ENCODE measurements around the gene UVSSA.
"Not testable (repeated sequence)": the region's sequence is repeated elsewhere in the genome, so short reads cannot be mapped to it uniquely, and the experiment has no call there.

The UVSSA gene

DNA sequence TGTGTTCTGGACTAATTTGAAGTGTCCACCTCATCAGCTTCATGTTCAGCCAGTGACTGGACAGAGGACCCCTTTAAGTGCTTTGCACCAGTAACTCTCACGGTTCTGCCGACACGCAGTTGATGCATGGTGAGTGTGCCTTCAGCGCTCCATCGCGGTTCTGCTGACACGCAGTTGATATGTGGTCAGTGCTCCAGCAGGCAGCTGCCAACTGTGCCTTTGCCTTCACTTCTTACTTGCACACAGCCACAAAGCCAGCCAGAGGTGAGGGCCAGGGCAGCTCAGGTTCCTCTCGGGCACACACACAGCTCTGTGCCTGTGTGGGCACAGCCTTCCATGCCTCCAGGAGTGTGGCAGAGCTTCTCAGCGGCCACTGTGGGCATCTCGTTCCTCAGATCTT, 46.9 kb downstream of the UVSSA start:
- in situ Hi-C loops (cut with HindIII; ENCODE audit: low sequenced_read_pairs), result no loop called here

DNA sequence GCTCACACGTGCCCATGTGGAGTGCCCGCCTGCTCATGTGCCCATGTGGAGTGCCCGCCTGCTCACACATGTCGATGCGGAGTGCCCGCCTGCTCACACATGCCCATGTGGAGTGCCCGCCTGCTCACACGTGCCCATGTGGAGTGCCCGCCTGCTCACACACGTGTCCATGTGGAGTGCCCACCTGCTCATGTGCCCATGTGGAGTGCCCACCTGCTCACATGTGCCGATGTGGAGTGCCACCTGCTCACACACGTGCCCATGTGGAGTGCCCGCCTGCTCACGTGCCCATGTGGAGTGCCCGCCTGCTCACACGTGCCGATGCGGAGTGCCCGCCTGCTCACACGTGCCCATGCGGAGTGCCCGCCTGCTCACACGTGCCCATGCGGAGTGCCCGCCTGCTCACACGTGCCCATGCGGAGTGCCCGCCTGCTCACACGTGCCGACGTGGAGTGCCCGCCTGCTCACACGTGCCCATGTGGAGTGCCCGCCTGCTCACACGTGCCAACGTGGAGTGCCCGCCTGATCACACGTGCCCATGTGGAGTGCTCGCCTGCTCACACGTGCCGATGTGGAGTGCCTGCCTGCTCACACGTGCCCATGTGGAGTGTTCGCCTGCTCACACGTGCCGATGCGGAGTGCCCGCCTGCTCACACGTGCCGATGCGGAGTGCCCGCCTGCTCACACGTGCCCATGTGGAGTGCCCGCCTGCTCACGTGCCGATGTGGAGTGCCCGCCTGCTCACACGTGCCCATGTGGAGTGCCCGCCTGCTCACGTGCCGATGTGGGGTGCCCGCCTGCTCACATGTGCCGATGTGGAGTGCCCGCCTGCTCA, 47.8 kb downstream of the UVSSA start:
- in situ Hi-C loops (cut with HindIII; ENCODE audit: low sequenced_read_pairs), result not testable (repeated sequence)

DNA sequence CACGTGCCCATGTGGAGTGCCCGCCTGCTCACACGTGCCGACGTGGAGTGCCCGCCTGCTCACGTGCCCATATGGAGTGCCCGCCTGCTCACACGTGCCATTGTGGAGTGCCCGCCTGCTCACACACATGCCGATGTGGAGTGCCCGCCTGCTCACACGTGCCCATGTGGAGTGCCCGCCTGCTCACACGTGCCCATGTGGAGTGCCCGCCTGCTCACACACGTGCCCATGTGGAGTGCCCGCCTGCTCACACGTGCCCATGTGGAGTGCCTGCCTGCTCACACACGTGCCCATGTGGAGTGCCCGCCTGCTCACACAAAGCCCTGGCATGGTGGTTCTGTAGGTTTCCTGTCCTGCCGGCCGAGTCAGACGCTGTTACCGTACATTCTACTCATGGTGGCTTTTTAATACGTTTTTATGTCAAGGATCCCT, 48.4 kb downstream of the UVSSA start:
- in situ Hi-C loops (cut with HindIII; ENCODE audit: low sequenced_read_pairs), result not testable (repeated sequence)

DNA sequence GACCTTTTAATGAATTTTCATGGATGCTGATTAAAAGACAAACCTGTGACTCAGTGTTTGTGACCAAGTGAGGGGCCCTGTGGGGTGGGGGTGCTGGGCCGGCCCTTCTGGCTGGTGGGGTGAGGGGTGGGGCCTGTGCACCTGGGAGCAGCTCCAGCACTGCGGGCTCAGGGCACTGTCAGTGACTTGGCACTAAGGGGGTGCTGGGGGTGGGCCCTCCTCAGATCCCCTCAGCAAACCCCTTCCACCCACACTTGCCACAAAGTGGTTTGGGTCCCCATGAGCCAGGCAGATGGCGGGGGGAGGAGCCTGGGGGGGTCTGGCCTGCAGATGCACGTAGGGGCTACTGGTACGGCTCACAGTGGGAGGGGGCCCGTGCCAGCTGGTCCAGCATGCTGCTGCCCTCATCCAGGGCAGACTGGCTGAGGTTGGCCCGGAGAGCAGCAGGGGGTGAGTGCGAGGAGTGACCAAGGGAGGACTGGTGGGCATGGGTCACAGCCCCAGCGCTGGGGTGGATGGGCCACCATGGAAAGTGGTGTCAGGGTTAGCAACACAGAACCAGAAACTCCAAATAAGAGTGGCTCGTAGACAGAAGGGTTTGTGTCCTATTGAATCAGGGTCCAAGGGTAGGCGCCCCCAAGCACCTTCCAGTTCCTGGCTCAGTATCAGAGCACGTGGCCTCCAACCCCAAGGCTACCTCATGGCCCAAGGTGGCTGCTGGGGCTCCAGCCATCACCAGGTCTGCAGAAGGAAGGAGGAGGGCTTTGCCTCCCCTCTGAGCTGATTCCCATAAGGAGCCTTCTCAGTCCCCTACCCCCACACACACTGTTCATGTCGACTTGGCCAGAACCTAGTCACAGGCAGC, 49.2 kb downstream of the UVSSA start:
- in situ Hi-C loops (cut with HindIII; ENCODE audit: low sequenced_read_pairs), result no loop called here

DNA sequence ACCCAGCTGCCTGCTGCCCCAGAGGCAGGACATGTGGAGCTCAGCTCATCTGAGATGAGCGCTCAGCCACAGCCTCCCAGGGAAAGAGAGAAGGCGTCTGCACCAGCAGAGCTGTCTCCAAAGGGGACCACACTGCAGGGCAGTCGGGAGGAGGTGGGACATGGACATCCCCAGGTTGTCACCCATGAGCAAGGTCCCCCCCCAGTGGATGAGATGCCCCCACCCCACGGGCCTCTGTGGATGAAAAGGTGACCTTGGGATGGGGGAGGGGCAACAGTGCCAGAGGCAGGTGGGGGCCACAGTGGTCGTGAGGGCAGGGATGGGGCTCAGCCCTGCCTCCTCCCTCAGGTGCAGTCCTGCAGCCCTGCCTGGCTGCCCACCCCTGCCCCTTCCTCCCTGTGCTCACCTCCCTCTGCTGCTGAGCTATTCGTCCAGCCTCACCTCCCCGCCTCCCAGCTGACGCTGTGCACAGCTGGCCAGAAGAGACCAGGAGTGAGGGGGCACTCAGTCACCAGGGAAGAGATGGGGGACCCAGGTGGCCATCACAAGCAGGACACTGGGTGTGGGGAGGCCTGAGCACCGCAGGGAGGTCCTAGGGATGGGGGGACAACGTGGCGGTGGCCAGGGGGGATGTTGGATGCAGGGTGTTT, 49.9 kb downstream of the UVSSA start:
- in situ Hi-C loops (cut with HindIII; ENCODE audit: low sequenced_read_pairs), result no loop called here

DNA sequence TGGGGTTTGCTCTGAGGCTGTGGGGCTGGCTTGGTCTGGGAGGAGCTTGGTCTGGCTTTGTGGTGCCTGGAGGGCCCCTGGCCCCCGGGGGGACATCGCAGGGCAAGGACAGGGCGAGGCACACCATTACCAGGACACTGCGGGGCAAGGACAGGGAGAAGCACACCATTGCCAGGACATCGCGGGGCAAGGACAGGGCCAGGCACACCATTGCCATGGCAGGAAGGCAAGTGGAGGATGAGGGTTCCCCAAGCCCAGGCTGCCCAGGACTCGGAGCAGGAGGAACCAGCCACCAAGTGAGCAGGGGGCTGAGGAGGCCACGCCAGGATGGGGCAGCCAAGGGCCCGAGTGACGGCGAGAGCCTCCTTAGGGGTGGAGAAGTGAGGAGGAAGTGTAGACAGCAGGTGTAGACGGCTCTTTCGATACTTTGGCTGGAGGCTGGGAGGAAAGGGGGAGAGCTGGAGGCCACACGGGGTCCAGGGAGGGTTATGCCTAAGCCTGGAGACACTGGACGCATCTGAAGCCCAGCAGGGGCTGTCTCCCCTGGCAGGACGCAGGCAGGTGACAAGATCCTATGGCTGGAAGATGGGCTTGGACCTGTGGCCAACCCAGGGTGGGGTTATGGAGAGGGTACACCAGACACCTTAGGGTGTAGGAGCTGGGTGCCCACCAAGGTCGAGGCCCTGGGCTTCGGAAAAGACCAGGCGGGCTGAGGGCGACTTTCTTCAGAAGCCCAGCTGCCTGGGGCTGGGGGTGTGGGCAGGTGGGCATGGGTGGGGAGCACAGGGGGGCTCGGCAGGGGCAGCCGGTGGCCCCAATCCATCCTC, 51.9 kb downstream of the UVSSA start:
- in situ Hi-C loops (cut with HindIII; ENCODE audit: low sequenced_read_pairs), result no loop called here

DNA sequence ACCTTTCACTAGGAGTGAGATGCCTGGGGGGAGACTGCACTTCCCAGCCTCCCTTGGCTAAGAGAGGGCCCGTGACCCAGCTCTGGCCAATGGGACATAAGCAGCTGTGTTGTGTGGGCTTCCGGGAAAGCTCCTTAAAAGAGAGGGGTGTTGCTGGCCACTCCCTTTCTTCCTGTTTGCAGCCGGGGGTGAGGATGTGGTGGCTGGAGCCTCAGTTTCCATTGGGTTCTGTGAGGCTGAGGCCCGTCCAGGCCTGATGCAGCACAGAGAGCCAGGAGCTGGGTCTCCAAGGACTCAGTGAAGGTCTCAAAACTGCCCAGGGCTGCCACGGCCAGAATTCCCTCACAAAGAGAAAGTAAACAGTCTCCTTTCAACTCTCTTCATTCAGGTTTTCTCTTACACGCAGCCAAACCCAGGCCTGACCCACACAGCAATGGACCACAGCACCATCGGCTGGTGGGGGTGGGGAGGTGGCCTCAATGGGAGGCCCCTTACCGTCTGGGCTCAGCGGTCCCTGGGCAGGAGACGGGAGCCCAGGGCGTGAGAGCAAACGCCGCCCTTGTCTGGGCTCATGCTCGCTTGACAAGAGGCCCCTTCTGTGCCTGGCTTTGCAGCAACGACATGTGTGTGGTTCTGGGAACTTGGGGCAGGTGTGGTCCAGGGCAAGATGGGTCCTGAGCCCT, 52.6 kb downstream of the UVSSA start:
- in situ Hi-C loops (cut with HindIII; ENCODE audit: low sequenced_read_pairs), result loop anchor here (25.0 kb wide), 1 partner anchor 787 kb away; no protein-coding TSS in a partner anchor

DNA sequence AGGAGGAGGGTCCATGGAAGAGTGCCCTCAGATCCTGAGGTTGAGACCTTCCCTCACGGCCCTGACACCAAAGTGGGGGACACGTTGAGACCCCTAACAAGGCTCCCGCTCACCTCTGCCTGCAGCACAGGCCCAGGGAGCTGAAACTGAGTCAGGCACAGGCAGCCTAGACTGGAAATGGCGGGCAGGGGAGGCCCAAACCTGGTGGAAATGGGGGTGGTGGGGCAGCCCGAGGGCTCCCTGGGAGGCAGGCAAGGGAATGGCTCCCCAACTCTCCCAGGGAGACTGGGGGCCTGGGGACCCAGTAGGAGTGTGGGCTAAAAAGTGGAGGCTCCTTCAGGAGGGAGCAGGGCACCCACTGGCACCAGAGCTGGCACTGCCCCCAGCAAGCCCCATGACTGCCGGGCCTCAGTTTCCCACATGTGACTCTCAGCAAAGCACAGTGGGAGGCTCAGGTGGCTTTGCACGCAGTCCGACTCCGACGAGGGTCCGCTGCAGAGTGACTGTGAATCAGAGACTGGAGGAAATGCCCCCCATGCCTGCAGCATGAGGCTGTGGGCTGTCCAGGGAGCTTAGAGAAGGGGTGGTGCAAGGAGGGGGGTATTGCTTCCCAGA, 53.3 kb downstream of the UVSSA start:
- in situ Hi-C loops (cut with HindIII; ENCODE audit: low sequenced_read_pairs), result loop anchor here (25.0 kb wide), 1 partner anchor 788 kb away; no protein-coding TSS in a partner anchor

DNA sequence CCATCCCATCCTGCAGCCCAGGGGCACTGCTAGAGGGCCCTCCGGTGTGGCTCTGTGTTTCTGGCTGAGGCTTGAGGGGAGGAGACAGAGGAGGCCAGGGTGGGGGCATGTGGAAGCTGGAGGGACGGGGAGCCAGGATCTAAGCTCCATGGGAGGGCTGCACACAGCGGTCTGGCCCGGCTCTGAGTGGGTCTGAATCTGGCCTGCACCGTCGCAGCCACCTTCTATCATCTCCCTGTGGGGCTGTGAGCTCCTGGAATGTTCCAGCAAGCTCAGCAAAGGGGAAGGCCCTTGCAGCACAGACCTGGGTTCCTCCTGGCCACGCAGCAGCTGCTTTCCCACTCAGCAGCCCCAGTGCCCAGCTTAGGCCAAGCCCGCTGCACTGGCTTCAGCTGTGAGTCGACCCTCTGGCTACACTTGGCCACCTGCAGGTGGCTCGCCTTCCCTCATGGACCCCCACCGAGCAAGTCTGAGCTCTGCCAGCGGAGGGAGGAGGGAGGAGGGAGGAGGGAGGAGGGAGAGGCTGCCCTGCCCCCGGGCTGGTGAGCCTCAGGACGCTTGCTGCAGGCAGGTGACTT, 53.9 kb downstream of the UVSSA start:
- in situ Hi-C loops (cut with HindIII; ENCODE audit: low sequenced_read_pairs), result loop anchor here (25.0 kb wide), 1 partner anchor 789 kb away; no protein-coding TSS in a partner anchor

DNA sequence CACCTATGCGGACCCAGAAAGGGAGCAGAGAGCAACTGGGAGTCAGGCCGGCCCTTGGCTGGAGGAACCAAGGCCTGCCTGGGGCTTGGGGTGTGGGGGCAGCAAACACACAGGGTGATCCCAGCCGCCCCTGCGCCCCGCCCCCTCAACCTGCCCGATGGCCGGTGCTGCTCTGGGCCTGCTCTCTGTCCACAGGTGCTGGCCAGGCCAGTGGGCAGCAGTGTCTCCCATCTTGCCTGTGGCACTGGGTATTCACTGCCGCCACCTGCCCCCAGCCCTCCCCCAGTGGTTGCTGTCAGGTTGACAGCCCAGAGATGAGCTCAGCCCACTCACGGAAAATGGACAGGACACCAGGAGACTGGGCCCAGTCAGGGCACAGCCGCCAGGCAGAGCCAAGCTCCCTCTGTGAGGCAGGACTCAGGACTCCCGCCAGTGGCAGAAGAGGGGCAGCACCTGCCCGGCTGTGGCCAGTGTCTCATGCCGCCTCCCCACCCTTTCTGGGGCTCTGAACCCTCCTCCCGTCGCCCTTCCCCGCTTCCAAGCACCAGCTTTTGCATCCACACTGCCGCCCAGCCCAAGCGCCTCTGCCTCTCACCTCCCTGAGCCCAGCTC, 54.5 kb downstream of the UVSSA start:
- in situ Hi-C loops (cut with HindIII; ENCODE audit: low sequenced_read_pairs), result loop anchor here (25.0 kb wide), 1 partner anchor 789 kb away; no protein-coding TSS in a partner anchor

DNA sequence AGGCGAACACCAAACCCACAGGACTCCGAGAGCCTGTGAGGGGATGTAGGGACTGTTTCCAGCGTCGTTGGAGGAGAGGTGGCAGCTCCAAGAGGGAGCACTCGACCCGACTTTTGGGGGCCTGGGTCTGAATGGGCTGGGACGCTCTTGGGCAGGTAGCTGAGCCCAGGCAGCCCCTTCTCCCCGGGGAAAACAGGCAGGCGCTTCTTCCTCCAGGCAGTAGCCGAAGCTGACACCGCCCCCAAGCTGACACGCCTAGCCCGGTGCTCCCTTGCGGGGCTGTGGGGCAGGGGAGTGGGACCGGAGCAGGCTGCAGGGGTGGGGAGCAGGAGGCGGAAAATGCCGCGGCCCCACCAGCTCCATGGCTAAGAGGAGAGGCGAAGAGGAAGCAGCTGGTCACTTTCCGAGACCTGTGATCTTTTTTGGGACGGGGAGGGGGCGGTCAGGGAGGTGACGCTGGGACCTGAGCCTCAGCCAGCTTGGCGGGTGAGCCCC, 55.1 kb downstream of the UVSSA start:
- in situ Hi-C loops (cut with HindIII; ENCODE audit: low sequenced_read_pairs), result loop anchor here (25.0 kb wide), 1 partner anchor 790 kb away; no protein-coding TSS in a partner anchor

DNA sequence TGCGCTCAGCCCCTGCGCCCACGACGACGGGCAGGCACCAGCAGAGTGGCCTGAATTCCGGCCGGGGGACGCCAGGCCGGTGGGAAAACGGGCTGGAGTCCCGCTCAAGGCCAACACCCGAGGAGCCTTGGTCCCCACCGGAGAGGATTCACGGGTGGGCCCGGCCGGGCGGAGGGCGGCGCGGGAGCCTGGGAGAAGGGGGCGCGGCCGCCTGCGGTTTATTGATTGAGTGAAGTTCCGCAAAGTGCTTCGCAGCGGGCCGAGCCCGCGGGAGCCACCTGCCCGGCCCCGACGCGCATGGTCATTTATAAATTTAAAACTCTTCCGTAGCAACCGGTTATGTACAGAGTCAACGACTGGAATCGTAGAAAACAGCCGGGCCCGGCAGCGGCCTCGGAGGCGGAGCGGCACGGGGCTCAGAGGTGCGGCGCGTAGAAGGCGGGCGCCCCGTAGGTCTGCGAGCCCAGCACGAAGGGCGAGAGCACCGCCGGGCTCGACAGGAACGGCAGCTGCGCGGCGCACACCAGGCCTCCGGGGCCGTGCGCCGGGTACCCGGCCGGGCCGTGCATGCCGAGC, 55.6 kb downstream of the UVSSA start:
- in situ Hi-C loops (cut with HindIII; ENCODE audit: low sequenced_read_pairs), result loop anchor here (25.0 kb wide), 1 partner anchor 790 kb away; no protein-coding TSS in a partner anchor

DNA sequence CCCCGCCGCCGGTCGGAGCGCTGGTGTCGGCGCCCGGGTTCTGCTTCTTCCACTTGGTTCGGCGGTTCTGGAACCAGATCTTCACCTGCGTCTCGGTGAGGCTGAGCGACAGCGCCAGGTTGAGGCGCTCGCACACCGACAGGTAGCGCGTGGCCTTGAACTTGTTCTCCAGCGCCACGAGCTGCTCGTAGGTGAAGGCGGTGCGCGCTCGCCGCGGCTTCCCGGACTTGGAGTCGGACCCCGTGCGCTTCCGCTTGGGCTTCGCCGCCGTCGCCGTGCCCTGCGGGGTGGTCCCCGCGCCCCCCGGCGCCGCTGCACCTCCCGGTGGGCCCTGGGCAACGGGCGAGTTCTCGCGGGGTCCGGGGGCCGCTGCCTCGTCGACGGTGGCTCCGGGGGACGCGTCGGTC, 56.2 kb downstream of the UVSSA start:
- in situ Hi-C loops (cut with HindIII; ENCODE audit: low sequenced_read_pairs), result loop anchor here (25.0 kb wide), 1 partner anchor 791 kb away; no protein-coding TSS in a partner anchor

DNA sequence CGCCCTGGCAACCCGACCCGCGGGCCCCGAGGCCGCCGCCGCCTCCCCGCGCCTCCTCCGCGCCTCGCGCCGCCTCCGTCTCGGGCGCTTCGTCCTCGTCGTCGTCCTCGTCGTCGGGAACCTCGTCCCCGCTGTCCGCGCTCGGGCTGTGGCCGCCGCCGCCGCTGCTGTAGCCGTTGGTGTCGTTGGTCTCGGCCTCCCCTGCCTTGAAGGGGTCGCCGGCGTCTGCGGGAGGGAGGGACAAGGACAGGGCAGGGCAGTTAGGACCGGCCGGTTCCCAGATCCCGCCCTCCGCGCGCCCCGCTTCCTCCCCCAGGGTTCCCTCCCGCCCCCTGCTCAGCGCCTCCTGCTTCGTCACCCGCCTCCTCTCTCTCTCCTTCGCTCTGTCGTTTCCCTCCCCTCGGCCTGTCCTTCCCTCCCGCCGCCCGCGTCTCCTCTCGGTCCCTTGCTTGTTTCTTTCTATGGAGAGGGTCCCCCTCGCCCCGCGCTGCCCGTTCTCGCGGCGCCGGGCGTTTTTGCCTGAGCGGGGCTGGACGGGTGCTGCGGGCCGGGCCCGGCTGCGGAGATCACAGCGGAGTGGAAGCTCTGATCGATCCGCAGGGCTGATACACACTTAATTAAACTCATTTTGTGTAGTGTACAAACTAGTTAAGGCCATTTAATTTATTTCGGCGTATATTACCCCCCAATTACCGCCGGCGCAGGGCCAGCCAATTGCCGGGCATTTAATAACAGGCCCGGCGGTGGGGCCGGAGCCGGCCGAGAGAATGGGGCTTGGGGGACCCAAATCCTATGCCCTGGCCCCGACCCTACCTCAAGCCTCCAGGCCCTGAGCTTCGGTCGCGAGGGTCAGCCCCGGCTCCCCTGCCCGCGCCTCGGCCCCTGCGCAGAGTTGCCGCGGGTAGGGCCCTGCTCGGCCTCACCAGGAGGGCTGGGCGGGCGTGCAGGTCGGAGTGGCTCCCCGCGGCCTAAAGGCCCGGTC, 56.9 kb downstream of the UVSSA start:
- in situ Hi-C loops (cut with HindIII; ENCODE audit: low sequenced_read_pairs), result loop anchor here (25.0 kb wide), 1 partner anchor 792 kb away; no protein-coding TSS in a partner anchor

DNA sequence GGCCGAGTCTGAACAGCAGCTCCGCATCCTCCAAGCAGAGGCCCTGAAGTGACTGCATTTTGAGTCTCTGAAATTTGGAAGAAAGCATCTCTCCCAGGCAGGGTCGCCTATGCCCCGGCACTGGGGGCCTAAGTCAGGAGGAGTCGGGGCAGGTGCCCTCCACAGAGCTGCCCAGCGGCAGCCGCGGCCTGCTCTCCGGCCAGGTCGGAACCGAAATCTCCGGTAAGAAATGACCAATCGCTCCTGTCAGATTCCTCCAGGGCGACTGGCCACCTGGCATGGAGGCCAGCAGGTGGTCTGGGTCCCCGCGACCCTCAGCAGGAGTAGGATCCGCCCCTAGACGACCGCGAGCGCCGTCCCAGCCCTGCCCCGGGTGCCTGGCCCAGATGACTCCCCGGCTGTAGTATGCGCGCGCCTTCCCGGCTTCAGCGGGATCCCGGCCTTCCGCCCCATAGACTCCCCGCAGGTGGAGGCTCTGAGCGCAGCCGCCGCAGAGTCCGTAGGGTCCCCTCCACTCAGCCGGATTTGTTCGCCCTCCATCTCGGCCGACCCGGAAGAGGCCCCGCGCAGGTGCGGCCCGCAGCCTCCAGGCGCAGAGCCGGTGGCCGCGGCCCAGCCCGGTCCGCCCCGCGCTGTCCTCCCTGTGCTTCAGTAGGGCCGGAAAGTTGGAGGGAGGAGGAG, 57.7 kb downstream of the UVSSA start:
- in situ Hi-C loops (cut with HindIII; ENCODE audit: low sequenced_read_pairs), result loop anchor here (25.0 kb wide), 1 partner anchor 792 kb away; no protein-coding TSS in a partner anchor

DNA sequence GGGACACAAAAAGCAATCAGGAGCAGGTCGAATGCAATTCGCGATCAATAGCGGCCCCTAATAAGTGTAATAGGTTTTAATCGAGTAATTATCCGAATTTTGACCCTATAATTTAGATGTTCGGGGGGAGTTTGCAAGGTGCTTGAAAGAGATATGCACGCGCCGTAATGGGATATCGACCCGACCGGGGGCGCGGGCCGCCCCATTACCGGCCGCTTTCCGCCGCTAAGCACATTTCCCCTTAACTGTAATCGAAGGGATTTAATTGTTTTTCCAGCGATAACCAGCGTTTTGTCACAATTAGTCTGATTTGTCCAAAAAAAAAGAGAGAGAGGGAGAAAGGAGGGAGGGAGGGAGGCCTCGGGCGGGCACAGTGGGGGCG, 58.2 kb downstream of the UVSSA start:
- in situ Hi-C loops (cut with HindIII; ENCODE audit: low sequenced_read_pairs), result loop anchor here (25.0 kb wide), 1 partner anchor 793 kb away; no protein-coding TSS in a partner anchor
